ENCODE data around the gene ACAP3.

Gene ACAP3

GRCh38 chr1:1313500-1314236 lies 5.9 kb upstream of the ACAP3 start:
- DNase-seq: no peak

GRCh38 chr1:1312450-1313314 lies 5.0 kb upstream of the ACAP3 start:
- no peak for DNase-seq

GRCh38 chr1:1311107-1312104 lies 3.7 kb upstream of the ACAP3 start:
- no peak for DNase-seq

- no peak for DNase-seq
Measured at GRCh38 chr1:1310476-1311053, 2.8 kb upstream of the ACAP3 start.

- DNase-seq: no peak
Measured at GRCh38 chr1:1310109-1310385, 2.3 kb upstream of the ACAP3 start.

DNA sequence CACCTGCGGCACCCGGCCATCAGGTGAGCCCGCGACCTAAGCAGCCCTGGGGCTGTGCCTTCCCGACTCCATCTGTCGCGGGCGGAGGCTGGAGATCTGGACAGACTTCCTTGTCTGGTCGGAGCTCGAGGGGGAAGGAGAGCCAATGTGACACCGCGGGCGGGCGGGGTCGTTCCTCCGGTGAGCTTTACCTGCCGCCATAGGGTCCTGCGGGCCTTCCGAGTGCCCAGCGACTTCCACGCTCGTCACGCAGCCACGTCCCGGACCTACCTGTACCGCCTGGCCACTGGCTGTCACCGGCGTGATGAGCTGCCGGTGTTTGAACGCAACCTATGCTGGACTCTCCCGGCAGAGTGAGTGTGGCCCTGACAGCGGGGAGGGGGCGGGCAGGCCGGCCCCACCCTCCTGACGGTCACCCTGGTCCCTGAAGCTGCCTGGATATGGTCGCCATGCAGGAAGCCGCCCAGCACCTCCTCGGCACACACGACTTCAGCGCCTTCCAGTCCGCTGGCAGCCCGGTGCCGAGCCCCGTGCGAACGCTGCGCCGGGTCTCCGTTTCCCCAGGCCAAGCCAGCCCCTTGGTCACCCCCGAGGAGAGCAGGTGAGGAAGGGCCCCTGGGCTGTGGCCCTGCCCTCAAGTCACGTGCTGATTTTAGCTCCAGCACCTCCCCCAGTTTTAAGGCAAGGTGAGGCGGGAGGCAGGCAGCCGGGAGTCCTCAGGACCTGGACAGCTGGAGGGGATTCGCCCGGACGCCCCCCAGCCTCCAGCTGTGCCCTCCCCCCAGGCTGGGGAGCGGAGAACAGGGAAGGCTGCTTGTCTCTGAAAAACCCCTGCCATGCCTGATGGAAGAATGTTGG lies 1.8 kb upstream of the ACAP3 start:
- no peak for DNase-seq

DNA sequence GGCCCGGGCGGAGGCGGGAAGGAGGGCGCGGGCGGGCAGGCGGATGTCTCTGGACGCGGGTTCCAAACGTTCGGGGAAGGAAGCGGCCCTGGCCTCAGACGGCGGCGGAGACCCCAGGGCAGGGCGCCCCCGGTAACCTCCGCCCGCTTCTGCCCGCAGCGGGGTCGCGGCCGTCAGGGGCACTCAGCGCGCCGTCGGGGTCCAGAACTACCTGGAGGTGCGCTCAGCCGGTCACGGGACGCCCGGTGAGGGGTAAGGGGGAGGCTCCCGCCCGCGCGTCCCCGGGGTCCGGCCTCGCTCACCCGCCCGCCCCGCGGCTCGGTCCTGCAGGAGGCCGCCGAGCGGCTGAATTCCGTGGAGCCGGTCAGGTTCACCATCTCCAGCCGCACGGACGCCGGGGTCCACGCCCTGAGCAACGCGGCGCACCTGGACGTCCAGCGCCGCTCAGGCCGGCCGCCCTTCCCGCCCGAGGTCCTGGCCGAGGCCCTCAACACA lies 1.1 kb upstream of the ACAP3 start:
- no peak for DNase-seq

GRCh38 chr1:1307261-1307922 lies 338 bp downstream of the ACAP3 start:
- DNase-seq: no peak

GRCh38 chr1:1306661-1307260 lies 969 bp downstream of the ACAP3 start:
- no peak for DNase-seq

GRCh38 chr1:1306070-1306660 lies 1.6 kb downstream of the ACAP3 start:
- DNase-seq: no peak

DNA sequence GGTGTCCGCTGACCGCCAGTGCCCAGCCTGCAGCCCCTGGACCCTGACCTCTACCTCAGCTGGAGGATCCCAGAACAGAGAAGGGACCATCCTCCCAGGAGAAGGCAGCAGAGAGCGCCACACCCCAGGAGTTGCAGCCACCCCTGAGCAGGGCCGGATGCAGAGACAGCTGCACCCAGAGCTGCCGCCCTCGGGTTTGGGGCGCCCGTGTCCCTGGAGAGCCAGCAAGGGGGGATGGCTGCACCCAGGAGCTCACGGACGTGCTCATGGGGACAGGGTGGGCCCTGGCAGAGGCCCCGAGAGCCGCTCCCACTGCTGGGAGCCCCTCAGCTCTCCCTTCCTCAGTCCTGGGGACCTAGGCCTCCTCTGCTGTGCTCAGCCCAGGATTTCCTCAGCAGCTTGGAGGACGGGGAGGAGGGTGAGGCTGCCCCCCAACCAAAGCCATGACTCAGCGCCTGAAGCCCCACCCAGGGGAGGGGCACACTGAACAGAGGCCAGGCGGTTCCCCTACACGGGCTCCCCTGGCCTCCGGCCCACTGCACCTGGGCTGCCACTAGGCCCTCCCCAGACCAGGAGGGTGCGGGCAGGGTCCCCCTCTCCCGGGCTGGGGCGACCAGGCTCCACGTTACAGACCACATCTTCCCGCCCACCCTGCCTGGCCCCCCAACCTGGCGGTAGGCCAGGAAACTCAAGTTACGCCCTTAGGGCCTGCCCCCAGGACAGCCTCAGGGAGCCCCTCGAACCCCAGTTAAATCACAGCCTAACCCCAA lies 2.2 kb downstream of the ACAP3 start:
- peak; percentile 69 for DNase-seq

- DNase-seq: no peak
Measured at GRCh38 chr1:1304331-1305299, 3.1 kb downstream of the ACAP3 start.

- no peak for DNase-seq
Measured at GRCh38 chr1:1303736-1304135, 4.0 kb downstream of the ACAP3 start.

GRCh38 chr1:1302951-1303509 lies 4.7 kb downstream of the ACAP3 start:
- no peak for DNase-seq

GRCh38 chr1:1302006-1302430 lies 5.7 kb downstream of the ACAP3 start:
- no peak for DNase-seq

DNA sequence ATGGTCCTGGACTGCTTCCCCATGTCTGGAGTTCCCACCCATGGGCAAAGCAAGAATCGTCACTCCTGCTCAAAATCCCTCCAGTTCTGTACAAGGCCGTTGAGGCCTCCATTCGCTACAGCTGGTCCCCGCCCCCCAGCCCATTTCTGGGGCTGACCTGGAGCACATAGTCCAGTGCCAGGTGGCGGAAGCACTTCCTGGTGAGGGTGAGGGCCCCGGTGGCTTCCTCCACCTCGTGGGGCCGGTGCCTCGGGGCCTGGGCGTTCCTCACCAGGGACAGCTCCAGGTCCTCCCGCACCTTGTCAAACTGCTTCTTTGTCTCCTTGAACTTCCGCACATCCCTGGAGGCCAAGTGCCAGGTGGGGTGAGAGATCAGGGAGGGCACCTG lies 7.4 kb downstream of the ACAP3 start:
- DNase-seq: no peak

- DNase-seq: peak; percentile 35
Measured at GRCh38 chr1:1299686-1300351, 7.9 kb downstream of the ACAP3 start.

All from CD4-positive, alpha-beta T cell treated with Interleukin-10 for 1 hour (primary cell).